Superior temporal gyrus (tissue), 1 donor: ENCODE data around the gene GTF2H3.

ENCODE experiments used
- DNase-seq: peaks from one replicate; pipeline ENCODE4 v3.0.0-alpha.2; 2016; ENCODE audit errors: extremely low spot score

The GTF2H3 gene

DNA sequence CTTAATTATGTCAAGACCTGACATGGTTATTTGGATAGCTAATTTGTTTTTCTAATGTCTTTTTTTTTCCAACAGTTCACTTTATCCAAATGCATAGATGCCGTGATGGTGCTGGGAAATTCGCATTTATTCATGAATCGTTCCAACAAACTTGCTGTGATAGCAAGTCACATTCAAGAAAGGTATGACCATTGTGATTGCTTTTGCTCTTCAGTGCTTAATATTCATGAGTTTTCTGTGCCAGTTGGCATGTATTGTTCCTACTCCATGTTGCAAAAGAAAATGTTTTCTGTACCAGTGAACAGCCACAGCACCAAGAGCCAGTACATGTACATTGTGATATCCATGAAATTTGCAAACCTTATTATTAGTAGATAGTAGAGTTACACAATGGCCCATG lies 11.8 kb downstream of the GTF2H3 start:
- DNase-seq = no peak

- DNase-seq = peak; percentile 62
Measured at GRCh38 chr12:123645878-123646277, 12.2 kb downstream of the GTF2H3 start.

- no peak for DNase-seq
Measured at GRCh38 chr12:123648401-123648800, 14.8 kb downstream of the GTF2H3 start.

DNA sequence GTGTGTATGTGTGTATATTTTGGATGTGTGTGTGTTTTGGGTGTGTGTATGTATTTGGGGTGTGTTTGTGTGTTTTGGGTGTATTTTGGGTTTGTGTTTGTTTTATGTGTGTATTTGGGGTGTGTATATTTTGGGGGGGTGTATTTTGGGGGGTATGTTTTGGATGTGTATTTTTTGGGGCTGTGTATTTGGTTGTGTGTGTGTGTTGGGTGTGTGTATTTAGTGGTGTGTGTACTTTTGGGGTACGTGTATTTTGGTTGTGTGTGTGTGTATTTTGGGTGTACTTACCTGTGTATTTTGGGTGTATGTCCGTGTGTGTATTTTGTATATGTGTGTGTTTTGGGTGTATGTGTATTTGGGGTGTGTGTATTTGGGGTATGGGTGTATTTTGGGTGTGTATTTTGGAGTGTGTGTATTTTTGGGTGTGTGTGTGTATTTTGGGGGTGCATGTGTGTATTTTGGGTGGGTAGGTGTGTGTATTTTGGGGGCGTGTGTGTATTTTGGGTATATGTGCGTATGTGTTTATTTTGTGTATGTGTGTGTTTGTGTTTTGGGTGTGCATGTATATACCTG lies 20.6 kb downstream of the GTF2H3 start:
- no peak for DNase-seq

GRCh38 chr12:123655420-123655819 lies 21.8 kb downstream of the GTF2H3 start:
- DNase-seq = peak; percentile 36

- no peak for DNase-seq
Measured at GRCh38 chr12:123656392-123656791, 22.8 kb downstream of the GTF2H3 start.

DNA sequence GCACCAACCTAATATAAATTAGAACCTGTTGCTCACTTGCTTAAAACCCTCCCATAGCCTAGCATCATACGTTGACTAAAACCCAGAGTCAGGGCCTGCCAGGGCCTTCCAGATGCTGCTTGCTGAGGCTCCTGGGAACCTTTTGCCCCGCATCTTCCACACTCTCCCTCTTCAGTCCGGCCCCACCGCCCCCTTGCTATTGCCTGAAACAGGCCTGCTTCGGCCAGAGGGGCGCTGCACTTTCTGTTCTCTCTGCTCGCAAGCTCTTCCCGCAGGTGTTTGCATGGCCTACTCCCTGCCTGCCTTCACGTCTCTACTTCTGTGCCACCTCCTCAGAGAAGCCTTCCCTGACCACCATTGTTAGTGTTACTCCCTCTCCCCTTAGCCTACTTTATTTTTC lies 23.6 kb downstream of the GTF2H3 start:
- DNase-seq = no peak

GRCh38 chr12:123659996-123660727 lies 26.5 kb downstream of the GTF2H3 start:
- no peak for DNase-seq

GRCh38 chr12:123667771-123668170 lies 34.1 kb downstream of the GTF2H3 start:
- no peak for DNase-seq

DNA sequence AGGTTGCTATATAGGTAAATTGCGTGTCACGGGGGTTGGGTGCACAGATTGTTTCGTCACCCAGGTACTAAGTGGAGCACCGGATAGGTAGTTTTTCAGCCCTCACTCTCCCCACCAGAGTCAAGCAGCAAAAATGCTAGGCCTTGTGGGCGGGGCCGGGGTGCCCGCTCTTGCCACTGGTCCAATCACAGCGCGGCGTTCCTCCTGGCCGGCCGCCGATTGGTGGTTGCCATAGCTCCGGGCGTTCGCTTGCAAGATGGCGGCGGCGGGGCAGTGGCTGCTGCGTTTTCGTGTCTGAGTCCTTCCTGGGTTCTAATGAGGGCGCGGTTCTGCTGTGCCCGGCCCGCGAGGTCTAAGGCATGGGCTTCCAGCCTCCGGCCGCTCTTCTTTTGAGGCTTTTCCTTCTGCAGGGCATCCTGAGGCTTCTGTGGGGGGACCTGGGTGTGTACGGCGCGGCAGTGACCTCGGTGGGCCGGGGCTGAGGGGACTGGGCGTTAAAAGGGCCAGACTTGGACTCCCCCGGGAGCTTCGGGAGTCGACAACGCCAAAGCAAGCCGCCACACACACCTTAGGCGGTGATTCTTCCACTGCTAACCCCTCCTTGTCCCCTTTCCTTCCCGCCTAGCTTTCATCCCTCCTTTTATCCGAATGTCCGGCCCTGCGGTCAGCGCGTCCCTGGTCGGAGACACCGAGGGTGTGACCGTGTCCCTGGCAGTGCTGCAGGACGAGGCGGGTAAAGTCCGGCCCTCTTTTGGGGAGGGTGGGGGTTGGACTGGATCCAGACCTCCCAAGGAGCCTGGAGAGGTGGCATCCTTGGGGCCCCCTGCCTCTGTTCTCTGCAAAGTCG lies 37.5 kb downstream of the GTF2H3 start, which contains the start of gene TCTN2:
Gene TCTN2 (plus strand): TSS at position 232 of the 847 bp plus-strand sequence. CDS start 128 bp downstream, at position 360.
- DNase-seq = peak; percentile 91

DNA sequence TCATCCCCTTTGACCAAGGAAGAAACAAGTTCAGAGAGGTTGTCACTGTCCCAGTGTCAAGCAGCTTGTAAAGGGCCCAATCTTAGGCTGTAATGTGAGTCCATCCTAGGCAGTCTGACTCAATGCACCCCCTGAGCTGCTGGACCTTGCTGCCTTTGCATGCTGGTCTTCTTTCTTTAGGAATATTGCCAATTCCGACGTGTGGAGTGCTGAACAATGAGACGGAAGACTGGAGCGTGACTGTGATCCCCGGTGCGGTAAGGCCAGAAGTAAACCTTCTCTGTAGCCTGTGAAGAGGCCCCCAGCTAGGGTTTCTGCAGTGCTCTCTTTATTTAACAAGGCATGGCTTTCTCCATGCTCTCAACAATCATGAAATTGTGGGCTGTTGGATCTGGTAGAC lies 38.2 kb downstream of the GTF2H3 start:
- no peak for DNase-seq

DNA sequence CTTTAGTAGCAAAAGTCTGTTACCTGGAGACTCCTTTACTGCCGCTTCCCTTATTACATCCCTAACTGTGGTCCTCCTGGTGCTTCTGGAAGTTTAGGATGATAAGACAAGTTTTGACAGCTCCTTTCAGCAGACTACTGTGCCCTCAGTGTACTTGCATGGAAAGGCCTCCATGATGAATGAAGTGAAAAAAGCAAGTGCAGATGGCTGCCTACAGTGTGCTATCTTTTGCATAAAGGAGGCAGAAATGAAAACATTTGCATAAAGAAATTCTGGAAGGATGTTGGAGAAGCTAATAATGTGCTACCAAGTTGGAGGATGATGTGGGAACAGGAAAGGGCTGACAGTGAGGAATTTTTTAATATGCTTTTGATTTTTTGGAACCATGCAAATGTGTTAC lies 41.8 kb downstream of the GTF2H3 start:
- DNase-seq = no peak

- DNase-seq = no peak
Measured at GRCh38 chr12:123676616-123677320, 43.1 kb downstream of the GTF2H3 start.

DNA sequence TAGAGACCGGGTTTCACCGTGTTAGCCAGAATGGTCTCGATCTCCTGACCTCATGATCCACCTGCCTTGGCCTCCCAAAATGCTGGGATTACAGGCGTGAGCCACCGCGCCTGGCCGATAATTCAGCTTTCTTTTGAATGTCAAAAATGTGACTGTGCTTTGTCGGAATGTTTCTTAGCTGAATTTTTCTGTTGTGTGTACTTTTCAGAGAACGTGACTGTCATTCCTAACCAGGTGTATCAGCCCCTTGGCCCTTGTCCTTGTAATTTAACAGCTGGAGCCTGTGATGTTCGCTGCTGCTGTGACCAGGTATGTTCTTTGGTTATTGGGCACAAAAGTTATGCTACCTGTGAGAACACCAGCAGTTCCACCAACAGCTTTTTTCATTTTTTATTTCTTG lies 45.4 kb downstream of the GTF2H3 start:
- DNase-seq = no peak

DNA sequence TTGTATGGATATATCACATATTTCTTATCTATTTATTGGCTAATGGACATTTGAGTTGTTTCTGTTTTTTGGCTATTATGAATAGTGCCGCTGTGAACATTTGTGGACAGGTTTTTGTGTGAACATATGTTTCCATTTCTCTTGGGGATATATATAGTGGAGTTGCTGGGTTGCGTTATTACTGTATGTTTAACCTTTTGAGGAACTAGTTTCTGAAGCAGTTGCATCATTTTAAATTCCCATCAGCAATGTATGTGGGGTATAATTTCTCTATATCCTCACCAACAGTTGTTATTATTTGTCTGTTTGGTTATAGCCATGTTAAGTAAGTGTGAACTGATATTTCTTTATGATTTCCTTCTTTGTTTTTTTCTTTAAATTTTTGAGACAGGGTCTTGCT lies 48.0 kb downstream of the GTF2H3 start:
- DNase-seq = no peak

GRCh38 chr12:123683964-123684363 lies 50.3 kb downstream of the GTF2H3 start:
- no peak for DNase-seq

GRCh38 chr12:123686636-123687190 lies 53.1 kb downstream of the GTF2H3 start:
- DNase-seq = no peak

DNA sequence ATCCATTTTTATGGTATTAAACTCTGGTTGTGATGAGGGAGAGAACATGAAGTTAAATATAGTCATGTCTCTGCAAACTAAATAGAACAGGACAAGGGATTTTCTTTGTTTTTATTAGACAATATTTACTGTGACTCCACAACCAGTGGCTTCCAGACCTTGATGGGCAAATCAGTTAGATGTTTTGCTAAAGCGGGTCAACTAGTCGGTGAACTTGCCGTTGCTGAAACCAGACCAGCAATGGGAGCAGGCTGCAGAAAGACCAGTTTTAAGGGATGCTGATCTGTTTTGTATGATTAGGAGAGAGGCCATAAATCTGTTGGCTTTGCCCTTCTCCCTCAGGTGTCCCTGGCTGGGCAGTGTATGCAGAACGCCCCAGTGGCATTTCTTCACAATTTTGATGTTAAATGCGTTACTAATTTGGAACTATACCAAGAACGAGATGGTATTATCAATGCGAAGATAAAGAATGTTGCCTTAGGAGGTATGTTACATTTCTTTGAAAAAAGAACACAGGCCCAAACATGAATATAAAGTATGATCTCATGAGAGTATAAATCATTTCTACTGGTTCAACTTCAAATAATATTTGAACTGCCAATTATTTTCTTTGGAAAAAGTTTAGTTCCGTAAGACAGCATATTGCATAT lies 56.7 kb downstream of the GTF2H3 start:
- no peak for DNase-seq

DNA sequence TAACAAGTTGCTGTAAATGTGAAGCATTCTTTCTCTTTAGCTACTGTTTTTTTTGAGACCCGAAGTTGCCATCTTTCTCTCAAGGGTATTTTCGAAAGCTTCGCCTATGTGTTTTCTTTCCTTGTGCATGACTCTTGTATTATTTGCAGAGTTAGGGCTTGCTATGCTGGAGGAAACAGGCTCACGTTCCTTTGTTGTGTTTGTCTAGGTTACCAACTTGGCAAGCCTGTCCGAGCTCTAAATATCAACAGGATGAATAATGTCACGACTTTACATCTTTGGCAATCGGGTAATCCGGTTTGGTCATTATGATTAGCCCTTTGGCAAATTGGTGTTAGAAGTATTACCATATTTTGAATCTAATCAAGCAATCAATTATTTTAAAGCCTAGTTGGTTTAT lies 62.6 kb downstream of the GTF2H3 start:
- DNase-seq = no peak

DNA sequence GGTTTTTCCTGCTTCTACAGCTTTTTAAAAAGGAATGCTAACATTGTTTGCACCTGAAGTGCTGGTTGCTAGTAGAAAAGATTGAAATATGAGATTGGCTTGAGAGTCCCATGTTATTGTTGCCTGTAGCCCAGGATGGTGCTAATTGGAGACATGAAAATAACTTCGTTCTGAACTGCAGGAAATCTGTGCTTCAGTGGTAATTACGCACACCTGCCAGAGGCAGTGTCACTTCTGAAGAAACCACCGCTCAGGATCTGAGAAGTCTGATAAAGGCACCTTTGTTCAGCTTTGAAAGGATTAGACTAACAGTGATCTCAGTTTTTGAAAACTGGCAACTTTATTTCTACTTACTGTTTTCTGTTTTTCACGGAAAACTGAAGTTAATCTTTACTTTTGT lies 63.0 kb downstream of the GTF2H3 start:
- no peak for DNase-seq

DNA sequence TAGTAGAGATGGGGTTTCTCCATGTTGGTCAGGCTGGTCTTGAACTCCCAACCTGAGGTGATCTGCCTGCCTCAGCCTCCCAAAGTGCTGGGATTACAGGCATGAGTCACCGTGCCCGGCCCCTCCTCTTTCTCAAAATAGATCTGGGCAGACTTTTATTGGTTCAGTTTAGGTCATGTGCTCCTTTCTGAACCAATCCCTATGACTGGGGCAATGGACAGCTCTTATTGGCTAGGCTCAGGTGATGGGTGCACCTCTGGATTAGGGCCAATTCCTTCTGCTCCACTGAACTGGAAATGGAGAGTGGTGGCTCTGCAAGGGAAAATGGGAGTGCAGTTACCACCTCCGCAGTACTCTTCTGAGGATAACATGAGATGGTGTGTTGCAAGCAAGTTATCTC lies 72.3 kb downstream of the GTF2H3 start:
- DNase-seq = no peak
